GM12878 (cell line): ENCODE measurements around the gene ARHGAP30. TPM values are rescaled to one million over a fixed set of nuclear protein-coding genes. Genes with fewer than 3 reads are reported as not detected.

Experiments used
- ATAC-seq: fragments of 200-7000 bp; cut with Tn5 transposase; 3 replicates; pipeline ENCODE4 v1.9.1; 2020; ENCODE audit warnings: mild to moderate bottlenecking, moderate library complexity
- BruUV-seq: library from RNA; stranded (reverse); fragments of 400-500 nt; replicated peaks from 2 replicates; lab custom pipeline; 2021; lab: Mats Ljungman, UMichigan
- CTCF ChIA-PET: fragments of 300-600 bp; sonication (Branson Sonifier 250); formaldehyde crosslinking; extraction: SDS; loops from one replicate; lab custom pipeline; 2021; ENCODE audit warnings: inconsistent platforms; lab: Yijun Ruan, JAX
- POLR2A ChIA-PET: fragments of 350-600 bp; formaldehyde crosslinking; extraction: SDS; loops from one replicate; lab custom pipeline; 2021; ENCODE audit warnings: inconsistent platforms; lab: Charles Lee
- RAD21 ChIA-PET: fragments of 300-600 bp; sonication (Branson Sonifier 250); formaldehyde crosslinking; loops from one replicate; lab custom pipeline; 2023; ENCODE audit warnings: antibody characterized with exemption; ENCODE audit not compliant: unreplicated experiment; lab: Charles Lee
- SMC1A ChIA-PET: fragments of 300-600 bp; sonication (Branson Sonifier 250); formaldehyde crosslinking; loops from one replicate; lab custom pipeline; 2023; ENCODE audit not compliant: unreplicated experiment, uncharacterized antibody; lab: Charles Lee
- DNase-seq: peaks from one replicate; pipeline ENCODE4 v3.0.0-alpha.2; 2011; ENCODE audit warnings: low read depth, low spot score
- FAIRE-seq: peaks from 3 replicates; lab custom pipeline; 2011; peaks lifted over from hg19 to GRCh38; lab: Jason Lieb, UNC
- H2AFZ ChIP-seq: 2 replicates; pipeline ENCODE4 v1.6.0; 2011; ENCODE audit warnings: low read depth, low read length, control low read depth; ENCODE audit not compliant: control insufficient read depth
- H3K27ac ChIP-seq: 2 replicates; pipeline ENCODE4 v1.5.1; 2011; ENCODE audit warnings: control low read depth; ENCODE audit not compliant: control insufficient read depth, insufficient read depth
- H3K27me3 ChIP-seq, 2 experiments: replicated peaks in 1 of 2; 2 replicates each; pipeline versions ENCODE4 v1.6.0 to v1.6.1; 2011; ENCODE audit warnings: low read length in 1 of 2; ENCODE audit not compliant: control insufficient read depth in 2 of 2, insufficient read depth in 2 of 2
- H3K36me3 ChIP-seq, 2 experiments: 2 replicates each; pipeline ENCODE4 v1.5.1; 2011; ENCODE audit warnings: low read length in 1 of 2; ENCODE audit not compliant: control insufficient read depth in 2 of 2, insufficient read depth in 2 of 2
- H3K4me1 ChIP-seq: 2 replicates; pipeline ENCODE4 v1.6.1; 2011; ENCODE audit warnings: mild to moderate bottlenecking, low read length, moderate library complexity, mixed read lengths; ENCODE audit not compliant: control insufficient read depth, insufficient read depth
- H3K4me2 ChIP-seq: 2 replicates; pipeline ENCODE4 v1.6.0; 2011; ENCODE audit warnings: control low read depth; ENCODE audit not compliant: control insufficient read depth, insufficient read depth
- H3K4me3 ChIP-seq: fragments of 200-600 bp; sonication (generic); 2 replicates; pipeline ENCODE4 v1.5.1; 2016
- H3K79me2 ChIP-seq: 2 replicates; pipeline ENCODE4 v1.6.0; 2011; ENCODE audit warnings: low read length; ENCODE audit not compliant: control insufficient read depth, insufficient read depth
- H3K9ac ChIP-seq: 2 replicates; pipeline ENCODE4 v1.8.0; 2011; ENCODE audit warnings: low read length, control low read depth, mixed read lengths; ENCODE audit not compliant: control insufficient read depth, insufficient read depth
- H3K9me3 ChIP-seq: replicated peaks from 3 replicates; pipeline ENCODE4 v1.5.1; 2011; ENCODE audit warnings: mild to moderate bottlenecking, low read length; ENCODE audit not compliant: control insufficient read depth, insufficient read depth
- H4K20me1 ChIP-seq: 2 replicates; pipeline ENCODE4 v1.6.0; 2011; ENCODE audit not compliant: control insufficient read depth, insufficient read depth
- BCLAF1 ChIP-seq: fragments of 450-650 bp; IDR thresholded peaks from 2 replicates; pipeline ENCODE4 v1.6.1; 2017; ENCODE audit warnings: antibody characterized with exemption, mild to moderate bottlenecking, moderate library complexity
- CHD1 ChIP-seq: IDR thresholded peaks from 2 replicates; pipeline ENCODE4 v1.6.1; 2012; ENCODE audit warnings: low read depth, low read length, improper control_type of control experiment
- FOXM1 ChIP-seq: IDR thresholded peaks from 2 replicates; pipeline ENCODE4 v1.6.1; 2012; ENCODE audit warnings: low read depth, mild to moderate bottlenecking, inconsistent platforms, low read length, moderate library complexity
- HSF1 ChIP-seq: fragments of 150-350 bp; IDR thresholded peaks from 2 replicates; pipeline ENCODE4 v1.6.1; 2014; ENCODE audit warnings: mild to moderate bottlenecking, low read depth, low read length
- NR2F1 ChIP-seq: fragments of 450-650 bp; conservative IDR thresholded peaks from 2 replicates; pipeline ENCODE4 v1.6.1; 2017; ENCODE audit warnings: mild to moderate bottlenecking
- TBL1XR1 ChIP-seq: IDR thresholded peaks from 2 replicates; pipeline ENCODE4 v1.6.1; 2012; ENCODE audit warnings: low read depth, low read length, improper control_type of control experiment
- ZBED1 ChIP-seq: IDR thresholded peaks from 2 replicates; pipeline ENCODE4 v1.6.1; 2016; ENCODE audit warnings: borderline replicate concordance
- ZNF24 ChIP-seq: fragments of 450-650 bp; IDR thresholded peaks from 2 replicates; pipeline ENCODE4 v1.6.1; 2017; ENCODE audit warnings: antibody characterized with exemption, mild to moderate bottlenecking
- WGBS: methylation state at CpG from one replicate; pipeline ENCODE4 v1.1.6; 2016; ENCODE audit warnings: low lambda C conversion rate; ENCODE audit not compliant: insufficient replicate concordance, insufficient coverage; ENCODE audit errors: missing lambda C conversion rate; 5-methylcytosine and 5-hydroxymethylcytosine counted together
- in situ Hi-C: fragments of 300-500 bp; cut with MboI; formaldehyde crosslinking; loops from 9 replicates; pipeline ENCODE4 v1.14.3; 2018; ENCODE audit warnings: mixed read lengths
- intact Hi-C: fragments of 100-400 bp; cut with micrococcal nuclease; formaldehyde crosslinking; loops from one replicate; pipeline ENCODE4 v1.14.2; 2022; ENCODE audit not compliant: unreplicated experiment
- polyA plus RNA-seq, 11 experiments: library from polyadenylated mRNA; depleted of rRNA in 4 of 11; unstranded in 6 of 11; stranded (reverse) in 5 of 11; fragments of >200 nt; fragmentation: Nextera tagmentation in 4 of 11; fragmentation: Illumina TruSeq in 1 of 11; extraction: Ambion mirVana in 4 of 11; extraction: Trizol in 1 of 11; gene quantifications; 1 replicate in 1 of 11; 2 replicates in 10 of 11; pipeline versions ENCODE4 v1.2.1 to v1.2.3, GENCODE V29; 2011 to 2016; ENCODE audit warnings: inconsistent platforms in 2 of 11, missing spikeins in 2 of 11, low read depth in 1 of 11
- total RNA-seq, 4 experiments: library from RNA; depleted of rRNA in 3 of 4; stranded (reverse); fragments of >200 nt in 3 of 4; fragmentation: Illumina TruSeq in 1 of 4; extraction: Trizol in 1 of 4; gene quantifications; 2 replicates each; pipeline versions ENCODE4 v1.2.1 to v1.2.3, GENCODE V29; 2013 to 2021

ARHGAP30 gene
- total and polyA plus RNA-seq, 10 of the 15 experiments (the other 5 are each of a cell fraction or from before 2014, with no cell fraction given), result 12.9 to 143 (median 76.3) TPM

GRCh38 chr1:161082996-161083747 lies 13.5 kb upstream of the ARHGAP30 start (continued):
- no peak for TF ChIP-seq FOXM1
- no peak for TF ChIP-seq TBL1XR1
- no peak for TF ChIP-seq ZBED1
- TF ChIP-seq CHD1, result no peak

- Histone ChIP-seq H3K4me2 (no peak overlapping the region), H3K4me3 (no peak overlapping the region), H3K36me3 (no peaks in the 10 kb centered on the region), H3K27me3 (no peaks in the 10 kb centered on the region), H3K4me1 (no peaks in the 10 kb centered on the region; the same call in 1 of the 2 replicates), H3K9me3 (no peaks in the 10 kb centered on the region), H3K27ac (no peak overlapping the region), H3K9ac (no peak overlapping the region), H4K20me1 (no peaks in the 10 kb centered on the region), H2AFZ (no peak overlapping the region), H3K79me2 (no peaks in the 10 kb centered on the region)
- CTCF ChIA-PET, result no interaction called here
- no TSS peak for BruUV-seq
- ATAC-seq (no peak), DNase-seq (no peak), FAIRE-seq (no peak)
- SMC1A ChIA-PET, result interaction anchor here (1.2 to 1.7 kb wide), 2 partner anchors 14 to 15 kb away, joined by 3 to 4 read pairs; no protein-coding TSS in a partner anchor
- in situ Hi-C loops, result no loop called here
- WGBS, result 43% methylated on average over 2 of the region's 2 CpGs
- POLR2A ChIA-PET, result interaction anchor here (1.0 kb wide), 1 partner anchor 11 kb away, joined by 4 read pairs; no protein-coding TSS in a partner anchor
- intact Hi-C loops, result no loop called here
- RAD21 ChIA-PET, result no interaction called here
- TF ChIP-seq NR2F1 (no peak), ZNF24 (no peak), BCLAF1 (no peak), HSF1 (no peak)
Measured at GRCh38 chr1:161082483-161082882, 12.8 kb upstream of the ARHGAP30 start.
